Measurements from ENCODE around the gene PRKAG1. TPM values are rescaled to one million over a fixed set of nuclear protein-coding genes. Genes with fewer than 3 reads are reported as not detected.
A peak's percentile ranks its signal among the peaks of the same experiment; 100 is the strongest.

The PRKAG1 gene
- total and polyA plus RNA-seq, 10 of the 15 experiments (the other 5 are each of a cell fraction or from before 2014, with no cell fraction given) = 44.5 to 91.6 (median 60.9) TPM

- peak; percentile 43 for TF ChIP-seq RAD21 (IDR thresholded peaks at IDR 0.05; ENCODE audit: insufficient read depth, low read depth, low read length)
- TF ChIP-seq IKZF2 (IDR thresholded peaks at IDR 0.05) = 0 out of 4 replicates have a peak, but pooled peaks of 1 of the 2 experiments have one; percentile 16
Measured at GRCh38 chr12:48965298-48965838, 53.2 kb downstream of the PRKAG1 start (continued).

GRCh38 chr12:48961801-48962200, 56.8 kb downstream of the PRKAG1 start:
- ChIA-PET CTCF (interaction anchor here (0.6 to 3.0 kb wide), 5 partner anchors 8 to 36 kb away, joined by 3 to 10 read pairs (median 3); partner anchors contain the start of gene WNT10B), RAD21 (ENCODE audit: unreplicated experiment) (interaction anchor here (1.0 kb wide), 1 partner anchor 26 kb away, joined by 3 read pairs; no protein-coding TSS in a partner anchor), POLR2A (interaction anchor here (1.3 to 1.6 kb wide), 2 partner anchors 9 to 16 kb away, joined by 3 read pairs; partner anchors contain the start of gene WNT1), SMC1A (ENCODE audit: uncharacterized antibody, unreplicated experiment) (no interaction called here)
- Histone ChIP-seq H2AFZ (ENCODE audit: control insufficient read depth, low read depth, low read length) (no peak overlapping the region), H3K9ac (ENCODE audit: control insufficient read depth, insufficient read depth, low read length) (no peak overlapping the region), H3K79me2 (ENCODE audit: control insufficient read depth, insufficient read depth, low read length) (peaks cover 5% of the 10 kb centered on the region), H3K4me3 (no peak overlapping the region), H3K27ac (ENCODE audit: control insufficient read depth, insufficient read depth) (no peak overlapping the region), H4K20me1 (ENCODE audit: control insufficient read depth, insufficient read depth) (no peaks in the 10 kb centered on the region), H3K4me1 (ENCODE audit: control insufficient read depth, insufficient read depth, low read length) (peaks cover 11% of the 10 kb centered on the region), H3K36me3 (ENCODE audit: control insufficient read depth in 2 of 2, insufficient read depth in 2 of 2, low read length in 1 of 2) (no peaks in the 10 kb centered on the region), H3K4me2 (ENCODE audit: control insufficient read depth, insufficient read depth) (no peak overlapping the region), H3K27me3 (replicated peaks in 1 of 2; ENCODE audit: control insufficient read depth in 2 of 2, insufficient read depth in 2 of 2, low read length in 1 of 2) (no peaks in the 10 kb centered on the region; a peak in 1 of 4 replicates), H3K9me3 (replicated peaks; ENCODE audit: control insufficient read depth, insufficient read depth, low read length) (no peaks in the 10 kb centered on the region)
- FAIRE-seq (no peak), ATAC-seq (no peak), DNase-seq (ENCODE audit: low read depth, low spot score) (no peak)
- TF ChIP-seq KAT2A (conservative IDR thresholded peaks at IDR 0.05; ENCODE audit: control insufficient read depth, low read depth, low read length) (no peak), STAT1 (conservative IDR thresholded peaks at IDR 0.05) (no peak), JUNB (IDR thresholded peaks at IDR 0.05) (no peak), BACH1 (IDR thresholded peaks at IDR 0.05; ENCODE audit: borderline replicate concordance) (no peak), RCOR1 (conservative IDR thresholded peaks at IDR 0.05; ENCODE audit: low read depth, low read length) (no peak)
- no TSS peak for BruUV-seq (replicated peaks)
- in situ Hi-C loops (cut with MboI) = no loop called here
- intact Hi-C loops (cut with micrococcal nuclease; ENCODE audit: unreplicated experiment) = no loop called here

Data from GM12878 (cell line).